ENCODE results near the gene CDK5RAP1.
"Not testable (repeated sequence)": the region's sequence is repeated elsewhere in the genome, so short reads cannot be mapped to it uniquely, and the experiment has no call there.

CDK5RAP1 gene, protein sequence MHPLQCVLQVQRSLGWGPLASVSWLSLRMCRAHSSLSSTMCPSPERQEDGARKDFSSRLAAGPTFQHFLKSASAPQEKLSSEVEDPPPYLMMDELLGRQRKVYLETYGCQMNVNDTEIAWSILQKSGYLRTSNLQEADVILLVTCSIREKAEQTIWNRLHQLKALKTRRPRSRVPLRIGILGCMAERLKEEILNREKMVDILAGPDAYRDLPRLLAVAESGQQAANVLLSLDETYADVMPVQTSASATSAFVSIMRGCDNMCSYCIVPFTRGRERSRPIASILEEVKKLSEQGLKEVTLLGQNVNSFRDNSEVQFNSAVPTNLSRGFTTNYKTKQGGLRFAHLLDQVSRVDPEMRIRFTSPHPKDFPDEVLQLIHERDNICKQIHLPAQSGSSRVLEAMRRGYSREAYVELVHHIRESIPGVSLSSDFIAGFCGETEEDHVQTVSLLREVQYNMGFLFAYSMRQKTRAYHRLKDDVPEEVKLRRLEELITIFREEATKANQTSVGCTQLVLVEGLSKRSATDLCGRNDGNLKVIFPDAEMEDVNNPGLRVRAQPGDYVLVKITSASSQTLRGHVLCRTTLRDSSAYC

DNA sequence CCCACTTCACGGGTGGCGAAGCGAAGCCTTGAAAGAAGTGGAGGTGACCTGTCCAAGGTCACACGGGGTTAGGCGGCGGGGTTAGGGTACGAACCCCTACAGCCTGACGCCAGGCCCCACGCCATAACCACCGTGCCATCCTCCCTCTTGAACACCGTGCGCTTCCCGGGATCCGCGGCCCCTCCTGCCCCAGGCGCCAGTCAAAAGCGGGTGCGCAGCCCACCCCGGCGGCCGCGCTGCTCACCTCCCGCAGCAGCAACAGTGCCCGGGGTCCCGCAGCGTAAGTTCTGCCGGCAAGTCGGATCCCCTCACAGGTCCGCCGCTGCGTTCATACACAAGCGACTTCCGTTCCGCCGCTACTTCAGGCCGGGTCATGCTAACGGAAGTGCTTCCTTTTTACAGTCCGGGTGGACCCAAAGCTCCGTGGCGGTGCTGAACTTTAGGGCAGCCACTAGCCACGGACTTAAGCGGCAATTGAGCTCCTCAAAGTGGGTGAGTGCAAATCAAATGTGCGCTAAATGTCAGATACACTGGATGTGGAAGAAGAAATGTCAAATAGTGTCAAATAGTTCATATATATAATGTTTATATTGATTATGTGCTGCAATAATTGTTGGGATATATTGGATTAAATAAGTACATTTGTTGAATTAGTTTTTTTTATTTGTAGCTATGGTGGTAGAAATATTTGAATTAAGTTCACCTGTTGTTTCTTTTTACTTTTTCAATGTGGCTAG lies at the start of gene CDK5RAP1:
TSS of gene CDK5RAP1 (minus strand) at position 336 of the 737 bp plus-strand sequence. CDS start 4,455 bp downstream, outside the sequence.
- peak; percentile 27 for DNase-seq

GRCh38 chr20:33450867-33451266 lies 49.5 kb upstream of the CDK5RAP1 start:
- no peak for DNase-seq

DNA sequence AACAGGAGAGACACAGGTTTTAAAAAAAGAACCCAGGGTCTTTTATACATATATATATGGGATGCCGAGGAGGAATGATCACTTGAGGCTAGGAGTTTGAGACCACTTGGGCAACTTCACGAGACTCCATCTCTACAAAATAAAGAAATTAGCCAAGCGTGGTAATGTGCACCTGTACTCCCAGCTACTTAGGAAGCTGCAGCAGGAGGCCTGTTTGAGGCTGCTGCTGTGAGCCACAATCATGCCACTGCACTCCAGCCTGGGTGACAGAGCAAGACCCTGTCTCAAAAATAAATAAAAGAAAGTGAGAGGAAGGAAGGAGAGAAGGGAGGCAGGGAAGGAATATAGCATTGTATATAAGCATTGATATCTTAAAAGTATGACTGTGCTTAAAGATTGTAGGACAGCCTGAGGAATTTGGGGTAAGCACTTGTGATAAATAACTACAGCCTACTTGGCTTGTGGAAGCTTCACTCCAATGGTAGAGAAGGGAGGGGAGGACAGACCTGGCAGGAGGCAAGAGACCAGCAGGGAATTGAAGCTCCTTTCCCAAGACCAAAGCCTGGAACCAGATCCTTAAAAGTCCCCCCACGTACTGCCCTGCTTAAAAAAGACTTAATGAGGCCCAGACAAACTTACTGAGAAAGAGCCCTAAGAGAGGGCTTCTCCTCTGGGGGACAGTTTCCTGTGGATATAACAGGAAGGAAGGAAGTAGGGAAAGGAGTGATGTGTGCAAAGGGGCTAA lies 44.7 kb upstream of the CDK5RAP1 start:
- DNase-seq: no peak

GRCh38 chr20:33444797-33445560 lies 43.7 kb upstream of the CDK5RAP1 start:
- peak; percentile 17 for DNase-seq

DNA sequence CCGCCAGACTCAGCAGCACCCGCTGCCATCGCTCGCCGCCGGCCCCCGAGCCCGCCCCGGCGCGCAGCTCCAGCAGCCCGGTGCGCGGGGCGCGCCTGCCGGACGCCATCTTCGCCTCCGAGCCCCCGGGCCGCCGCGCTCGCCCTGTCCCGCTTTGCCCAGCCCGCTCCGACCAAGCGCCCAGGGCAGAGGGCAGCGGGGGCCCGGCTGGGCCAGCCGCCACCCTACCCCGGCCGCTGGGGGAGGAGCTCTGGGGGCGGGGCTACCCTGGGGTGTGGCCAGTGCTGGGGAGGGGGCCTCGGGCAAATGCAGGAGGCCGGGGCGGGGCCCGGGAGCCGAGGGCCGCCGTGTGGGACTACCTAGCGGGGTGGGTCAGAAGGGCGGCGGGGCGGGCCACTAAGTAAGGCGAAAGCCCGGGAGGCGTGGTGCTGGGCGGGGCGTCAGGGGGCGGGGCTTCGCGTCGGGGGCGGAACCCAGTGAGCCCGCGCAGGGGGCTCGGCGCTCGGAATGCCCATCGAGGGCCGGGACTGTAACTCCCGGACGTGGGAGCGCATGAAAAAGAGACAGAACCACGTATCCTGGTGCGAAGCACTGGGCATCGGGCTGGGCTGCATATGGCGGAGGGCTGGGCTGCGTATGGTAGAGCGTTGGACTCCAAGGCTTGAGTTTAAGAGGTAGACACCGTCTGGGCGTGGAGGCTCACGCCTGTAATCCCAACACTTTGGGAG lies 42.4 kb upstream of the CDK5RAP1 start, which contains the start of gene SNTA1:
TSS of gene SNTA1 (minus strand) at position 252 of the 728 bp plus-strand sequence. CDS start at position 109, 143 bp downstream.
- peak; percentile 56 for DNase-seq

GRCh38 chr20:33443006-33443511 lies 41.7 kb upstream of the CDK5RAP1 start:
- no peak for DNase-seq

DNA sequence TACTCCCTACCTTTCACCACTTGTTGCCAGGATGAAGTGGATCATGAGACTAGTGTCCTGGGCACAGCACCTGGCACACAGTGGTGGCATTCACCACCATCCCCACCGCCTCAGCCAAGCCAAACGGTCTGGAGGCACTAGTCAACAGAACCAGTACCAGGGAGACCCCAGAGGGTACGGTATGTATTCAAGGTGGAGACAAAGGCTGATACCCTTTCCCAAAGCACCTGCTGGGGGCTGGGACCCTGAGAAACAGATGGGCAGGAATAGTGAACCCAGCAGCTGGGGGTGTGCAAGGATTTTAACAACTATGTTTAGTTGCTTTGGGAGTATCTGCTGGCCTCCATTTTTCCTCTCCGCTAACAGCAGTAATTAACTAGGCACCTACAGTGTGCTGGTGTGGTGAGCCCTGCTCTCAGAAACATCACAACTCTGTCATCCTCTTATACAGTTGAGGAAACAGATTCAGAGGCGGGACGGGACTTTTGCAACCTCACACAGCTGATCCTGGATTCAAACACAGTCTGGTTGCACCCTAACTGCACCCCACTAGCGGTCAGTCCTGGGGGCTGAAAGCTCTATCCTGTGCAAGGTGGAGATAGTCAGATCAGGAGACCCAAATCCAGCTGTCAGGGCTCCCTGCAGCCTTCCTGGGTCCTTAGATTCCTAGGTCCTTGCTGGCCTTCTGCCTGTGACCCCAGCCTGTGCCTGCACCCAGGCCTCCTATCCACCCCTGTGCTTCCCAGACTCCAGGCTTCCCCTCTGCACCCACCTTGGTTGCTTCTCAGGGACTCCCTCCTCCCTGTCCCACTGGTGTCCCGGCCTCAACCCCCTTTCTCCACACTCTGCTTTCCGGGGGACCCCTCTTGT lies 41.1 kb upstream of the CDK5RAP1 start:
- no peak for DNase-seq

DNA sequence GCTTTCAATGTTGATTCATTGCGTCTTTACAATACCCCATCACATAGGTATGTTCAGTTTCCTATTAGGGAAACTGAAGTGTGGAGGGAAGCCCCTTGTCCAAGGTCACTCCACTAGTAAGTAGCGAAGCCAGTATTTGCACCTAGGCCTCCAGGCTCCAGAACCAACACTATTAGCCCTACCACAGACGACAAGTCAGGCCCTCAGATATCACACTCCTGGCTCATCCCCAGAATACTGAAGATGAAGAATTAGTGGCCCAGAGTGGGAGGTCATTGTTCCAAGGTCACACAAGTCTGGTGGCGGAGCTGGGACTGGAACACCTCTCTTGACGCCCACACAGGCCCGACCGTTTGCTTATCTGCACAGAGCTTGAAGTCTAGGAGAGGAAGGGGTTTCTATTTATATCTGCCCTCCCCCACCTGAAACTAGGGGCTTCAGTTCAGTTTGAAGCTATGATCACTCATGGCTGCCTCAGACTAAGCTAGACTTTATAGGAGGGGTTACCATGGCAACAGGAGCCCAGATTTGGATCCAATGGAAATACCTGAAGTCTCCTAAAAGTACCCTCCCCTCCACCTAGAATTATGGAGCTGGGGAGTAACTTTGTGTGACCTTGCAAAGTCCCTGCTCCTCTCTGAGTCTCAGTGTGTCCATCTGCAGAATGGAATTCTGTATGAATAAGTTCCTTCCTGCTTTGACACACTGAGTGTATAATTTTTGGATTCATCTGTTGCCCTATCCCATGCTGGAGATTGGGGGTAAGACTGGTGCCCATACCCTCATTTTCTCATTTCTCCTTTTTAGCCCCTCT lies 40.0 kb upstream of the CDK5RAP1 start:
- DNase-seq: no peak

GRCh38 chr20:33440562-33440961 lies 39.2 kb upstream of the CDK5RAP1 start:
- DNase-seq: not testable (repeated sequence)

GRCh38 chr20:33438481-33438880 lies 37.2 kb upstream of the CDK5RAP1 start:
- no peak for DNase-seq

GRCh38 chr20:33437141-33437911 lies 36.0 kb upstream of the CDK5RAP1 start:
- DNase-seq: no peak

DNA sequence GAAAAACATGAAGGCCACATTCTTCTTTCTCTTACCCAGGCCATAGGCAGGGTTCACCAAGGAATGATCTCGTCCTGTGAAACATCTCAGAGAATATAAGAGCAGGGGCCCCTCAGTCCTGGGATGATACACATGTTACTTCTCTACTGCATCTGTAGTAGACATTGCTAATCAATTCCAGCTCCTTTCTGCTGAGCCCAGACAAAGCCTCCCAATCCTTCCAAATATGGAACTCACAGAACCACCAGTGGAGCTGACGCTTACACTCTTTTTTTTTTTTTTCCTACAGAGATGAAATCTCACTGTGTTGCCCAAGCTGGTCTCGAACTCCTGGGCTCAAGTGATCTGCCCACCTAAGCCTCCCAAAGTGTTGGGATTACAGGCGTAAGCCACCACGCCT lies 33.1 kb upstream of the CDK5RAP1 start:
- no peak for DNase-seq

GRCh38 chr20:33433465-33434234 lies 32.3 kb upstream of the CDK5RAP1 start:
- DNase-seq: no peak

- DNase-seq: no peak
Observed at GRCh38 chr20:33431797-33432381, 30.6 kb upstream of the CDK5RAP1 start.

GRCh38 chr20:33423875-33424274 lies 22.6 kb upstream of the CDK5RAP1 start:
- not testable (repeated sequence) for DNase-seq

GRCh38 chr20:33423141-33423834 lies 22.0 kb upstream of the CDK5RAP1 start:
- no peak for DNase-seq
